HG03064 (cell line): ENCODE results near the gene TMEM178B.
"Not testable (repeated sequence)": the region's sequence is repeated elsewhere in the genome, so short reads cannot be mapped to it uniquely, and the experiment has no call there.

Experiments used
- ATAC-seq: cut with Tn5 transposase; IDR thresholded peaks from one replicate; pipeline ENCODE4 v1.9.1; 2021; ENCODE audit warnings: low read depth; ENCODE audit not compliant: unreplicated experiment

The TMEM178B gene

DNA sequence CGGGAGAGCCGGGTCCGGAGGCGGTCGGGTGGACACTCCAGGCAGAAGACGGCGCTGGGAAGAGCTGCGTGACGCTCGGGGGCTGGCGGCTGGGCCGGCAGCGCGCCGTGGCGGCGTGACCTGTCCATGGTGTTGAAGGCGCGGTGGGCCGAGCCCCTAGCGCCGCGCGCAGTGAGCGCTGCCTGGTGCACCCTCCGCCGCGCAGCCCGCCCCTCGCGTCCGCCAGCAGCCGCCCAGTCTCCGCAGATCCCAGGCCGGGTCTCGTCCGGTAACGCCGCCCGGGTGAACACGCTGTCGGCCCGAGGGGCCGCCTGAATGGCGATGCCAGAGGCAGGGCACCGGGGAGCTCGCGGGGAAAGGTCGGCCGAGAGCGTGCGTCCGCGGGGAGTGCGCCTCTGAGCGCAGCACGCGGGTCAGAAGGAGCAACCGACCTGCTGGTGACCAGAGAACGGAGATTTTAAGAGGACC lies 657 bp upstream of the TMEM178B start:
- no peak for ATAC-seq

GRCh38 chr7:141074162-141074991 lies 513 bp downstream of the TMEM178B start:
- ATAC-seq = no peak

- ATAC-seq = no peak
Measured at GRCh38 chr7:141074997-141075396, 1.1 kb downstream of the TMEM178B start.

GRCh38 chr7:141076377-141076776 lies 2.5 kb downstream of the TMEM178B start:
- ATAC-seq = no peak

- no peak for ATAC-seq
Measured at GRCh38 chr7:141079219-141079618, 5.4 kb downstream of the TMEM178B start.

DNA sequence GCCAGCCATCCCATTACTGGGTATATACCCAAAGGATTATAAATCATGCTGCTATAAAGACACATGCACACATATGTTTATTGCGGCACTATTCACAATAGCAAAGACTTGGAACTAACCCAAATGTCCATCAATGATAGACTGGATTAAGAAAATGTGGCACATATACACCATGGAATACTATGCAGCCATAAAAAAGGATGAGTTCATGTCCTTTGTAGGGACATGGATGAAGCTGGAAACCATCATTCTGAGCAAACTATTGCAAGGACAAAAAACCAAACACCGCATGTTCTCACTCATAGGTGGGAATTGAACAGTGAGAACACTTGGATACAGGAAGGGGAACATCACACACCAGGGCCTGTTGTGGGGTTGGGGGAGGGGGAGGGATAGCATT lies 15.6 kb downstream of the TMEM178B start:
- ATAC-seq = not testable (repeated sequence)

DNA sequence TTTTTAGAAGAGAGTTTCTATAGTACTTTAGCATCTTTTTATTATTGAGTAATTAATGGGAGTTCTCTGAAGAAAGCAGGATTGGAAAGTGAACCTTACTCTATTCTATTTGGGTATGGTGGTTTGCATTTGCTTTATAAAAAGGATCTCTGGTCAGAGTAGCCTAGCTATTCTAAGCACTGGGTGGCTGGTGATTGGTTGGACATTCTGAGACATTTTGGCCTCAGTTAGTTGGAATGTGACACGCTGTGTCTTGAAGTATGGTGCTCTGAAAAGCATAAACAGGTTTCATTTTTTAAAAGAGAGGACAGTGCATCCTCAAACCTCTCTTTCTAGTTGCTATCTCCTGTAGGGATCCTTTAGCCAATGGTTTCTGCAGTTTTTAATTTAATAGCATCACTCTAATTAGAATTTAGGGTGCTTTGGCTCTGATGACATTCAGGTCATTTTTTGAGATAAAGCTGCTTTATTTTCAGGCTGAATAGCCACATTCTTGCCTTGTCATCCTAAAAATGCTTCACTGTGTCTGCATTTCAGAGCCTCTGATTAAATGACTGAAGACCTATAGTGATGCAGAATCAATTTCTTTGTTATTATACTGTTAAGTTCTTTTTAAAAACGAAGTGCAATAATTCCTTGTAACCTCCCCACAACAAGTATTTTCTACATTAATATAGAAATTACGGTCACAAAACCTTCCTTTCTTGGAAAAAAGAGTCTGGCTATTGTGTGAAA lies 20.6 kb downstream of the TMEM178B start:
- no peak for ATAC-seq

DNA sequence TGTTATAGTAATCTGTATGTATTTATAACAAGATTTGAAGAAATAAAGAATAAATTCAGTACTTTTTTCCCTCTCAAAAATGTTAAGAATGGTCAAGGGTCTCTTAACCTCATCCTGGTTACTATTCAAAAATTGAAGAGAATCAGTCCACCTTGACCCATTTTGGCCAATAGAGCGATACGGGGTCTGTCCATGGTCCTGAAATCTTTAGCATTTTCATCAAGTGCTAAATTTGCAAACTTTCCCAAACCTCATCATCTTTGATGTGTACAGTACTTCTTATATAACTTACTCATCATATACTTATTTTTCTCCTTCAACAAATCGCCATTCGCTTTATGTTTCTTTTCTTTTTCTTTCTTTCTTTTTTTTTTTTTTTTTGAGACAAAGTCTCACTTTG lies 23.6 kb downstream of the TMEM178B start:
- no peak for ATAC-seq

GRCh38 chr7:141102436-141102835 lies 28.6 kb downstream of the TMEM178B start:
- no peak for ATAC-seq

GRCh38 chr7:141103847-141104429 lies 30.1 kb downstream of the TMEM178B start:
- ATAC-seq = no peak

DNA sequence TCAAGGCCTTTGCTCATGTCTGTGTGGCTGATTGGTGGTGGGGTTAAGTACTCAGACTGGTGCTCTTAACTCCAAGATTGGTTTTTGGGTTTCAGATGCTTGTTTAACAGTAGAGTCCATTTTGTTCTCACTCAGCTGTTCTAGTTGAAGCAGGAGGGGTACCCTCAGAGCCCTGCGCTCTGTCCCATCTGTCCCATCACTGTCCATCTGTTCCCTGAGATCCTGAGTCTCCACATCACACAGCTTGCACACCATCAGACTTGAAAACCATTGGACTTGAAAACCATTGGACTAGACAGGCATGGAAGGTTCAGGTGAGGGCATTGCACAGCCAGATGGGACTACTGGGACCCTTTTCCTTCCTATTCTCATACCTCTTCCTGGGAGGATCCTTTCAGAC lies 39.3 kb downstream of the TMEM178B start:
- ATAC-seq = no peak

DNA sequence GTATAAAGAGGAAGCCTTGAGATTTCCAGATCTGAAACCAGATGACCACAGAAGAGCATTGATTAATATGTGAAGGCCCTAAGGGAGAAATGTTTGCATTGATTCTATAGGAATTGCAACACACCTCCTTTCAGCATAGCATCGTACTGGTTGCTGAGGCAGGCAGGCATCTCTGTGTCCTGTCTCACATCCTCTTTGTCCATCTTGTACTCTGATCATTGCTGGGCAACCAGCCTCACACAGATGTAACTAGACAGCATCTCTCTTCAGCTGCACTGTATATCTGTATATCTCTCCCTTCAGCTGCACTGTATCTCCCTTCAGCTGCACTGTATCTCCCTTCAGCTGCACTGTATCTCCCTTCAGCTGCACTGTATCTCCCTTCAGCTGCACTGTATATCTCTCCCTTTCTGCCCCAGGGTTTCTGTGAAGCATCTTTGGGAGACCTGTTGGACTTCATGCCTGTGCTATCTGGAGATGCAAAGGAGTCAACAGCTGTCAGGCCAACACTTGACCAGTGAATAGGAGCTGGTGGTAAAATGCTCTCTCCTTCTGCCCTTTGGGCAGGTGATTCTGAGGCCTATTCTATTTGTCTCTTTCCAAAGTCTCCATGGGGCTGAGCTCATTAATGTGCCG lies 40.3 kb downstream of the TMEM178B start:
- no peak for ATAC-seq

GRCh38 chr7:141115965-141116364 lies 42.1 kb downstream of the TMEM178B start:
- no peak for ATAC-seq

GRCh38 chr7:141116661-141117060 lies 42.8 kb downstream of the TMEM178B start:
- ATAC-seq = not testable (repeated sequence)

- no peak for ATAC-seq
Measured at GRCh38 chr7:141118767-141119166, 44.9 kb downstream of the TMEM178B start.

- ATAC-seq = no peak
Measured at GRCh38 chr7:141119187-141119586, 45.3 kb downstream of the TMEM178B start.

DNA sequence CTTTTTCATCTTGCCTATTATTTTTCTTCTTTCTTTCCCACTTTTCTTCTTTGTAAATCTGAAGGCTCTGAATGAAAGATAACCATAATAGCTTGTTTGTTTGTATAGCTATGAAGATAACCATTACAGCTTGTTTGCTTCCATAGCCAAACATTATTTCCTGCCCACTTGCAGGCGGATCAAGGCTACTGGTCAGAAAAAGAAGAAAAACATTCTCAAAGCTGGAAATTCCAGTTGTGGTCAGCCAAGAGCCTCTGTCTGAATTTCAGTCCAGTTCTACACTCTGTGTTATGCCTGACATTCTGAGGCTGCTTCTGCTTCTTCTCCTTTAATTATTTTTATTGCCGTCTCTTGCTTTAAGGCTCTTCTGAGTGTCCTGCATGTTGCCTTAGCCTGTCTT lies 48.9 kb downstream of the TMEM178B start:
- ATAC-seq = no peak

- ATAC-seq = no peak
Measured at GRCh38 chr7:141123522-141123921, 49.7 kb downstream of the TMEM178B start.

DNA sequence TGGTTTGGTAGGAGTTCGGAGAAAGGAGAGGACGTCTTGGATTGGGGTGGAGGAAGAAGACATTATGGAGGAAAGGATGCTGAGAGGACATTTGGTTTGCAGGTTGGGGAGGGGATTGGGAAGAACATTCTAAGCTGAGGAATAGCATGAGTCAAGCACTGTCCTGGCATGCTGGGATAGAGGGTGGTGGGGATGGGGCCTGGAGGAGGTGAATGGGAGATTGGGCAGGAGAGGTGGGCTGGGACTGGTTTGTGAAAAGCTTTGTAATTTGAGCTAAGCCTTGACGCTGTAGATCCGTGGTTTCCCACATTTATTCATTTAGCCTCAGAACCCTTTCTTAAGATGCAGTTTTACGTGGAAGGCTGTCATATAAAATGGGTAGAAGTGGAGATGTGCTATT lies 52.2 kb downstream of the TMEM178B start:
- no peak for ATAC-seq

DNA sequence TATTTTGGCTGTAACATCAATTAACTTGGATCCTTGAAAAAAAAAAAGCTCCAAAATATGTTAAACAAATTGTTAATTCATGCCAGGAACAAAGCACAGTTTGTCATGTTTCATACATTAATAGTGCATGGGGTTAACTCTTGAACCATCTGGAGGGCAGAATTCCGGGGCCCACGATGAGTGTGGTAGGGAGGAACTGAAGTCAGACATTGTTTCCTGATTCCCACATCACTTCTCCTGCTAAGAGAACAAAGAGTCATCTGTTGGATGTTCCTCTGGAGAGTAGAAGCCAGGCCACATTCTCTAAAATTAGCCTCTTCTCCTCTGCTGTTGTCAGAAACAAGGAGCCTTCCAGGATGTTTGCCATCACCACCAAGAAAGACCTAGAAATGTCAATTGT lies 54.6 kb downstream of the TMEM178B start:
- no peak for ATAC-seq

- no peak for ATAC-seq
Measured at GRCh38 chr7:141128931-141129330, 55.1 kb downstream of the TMEM178B start.
